ENCODE data around the gene KRTAP7-1. TPM values are rescaled to one million over a fixed set of nuclear protein-coding genes. Genes with fewer than 3 reads are reported as not detected.
A peak's percentile ranks its signal among the peaks of the same experiment; 100 is the strongest.

KRTAP7-1 gene
- not detected in 2 replicates for total RNA-seq (2014; rRNA removed; shearing (Covaris generic))

DNA sequence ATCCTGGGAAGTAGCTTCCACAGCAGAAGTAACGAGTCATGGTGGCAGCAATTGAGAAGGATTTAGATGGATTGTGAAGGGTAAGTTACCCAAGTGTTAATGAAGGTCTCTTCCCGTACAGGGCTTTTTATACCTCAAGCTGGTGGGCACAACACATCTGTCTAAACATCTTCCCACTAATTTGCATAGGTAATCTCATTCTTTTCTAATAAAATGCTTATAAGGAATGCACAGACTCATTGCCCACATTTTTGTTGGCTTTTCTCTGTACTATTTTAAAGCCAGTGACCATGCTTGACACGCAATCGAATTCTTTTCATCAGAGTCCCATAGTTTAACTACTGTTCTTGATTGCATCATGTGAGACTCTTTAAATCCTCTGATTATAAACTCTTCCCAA, at the start of gene KRTAP7-1:
Gene KRTAP7-1 (minus strand): TSS at position 101 of the 400 bp plus-strand sequence. CDS start 61 bp downstream, at position 40.
- DNase-seq (ENCODE audit: low spot score): no peak

GRCh38 chr21:30874526-30874925, 45.0 kb upstream of the KRTAP7-1 start:
- no peak for DNase-seq (ENCODE audit: low spot score)

DNA sequence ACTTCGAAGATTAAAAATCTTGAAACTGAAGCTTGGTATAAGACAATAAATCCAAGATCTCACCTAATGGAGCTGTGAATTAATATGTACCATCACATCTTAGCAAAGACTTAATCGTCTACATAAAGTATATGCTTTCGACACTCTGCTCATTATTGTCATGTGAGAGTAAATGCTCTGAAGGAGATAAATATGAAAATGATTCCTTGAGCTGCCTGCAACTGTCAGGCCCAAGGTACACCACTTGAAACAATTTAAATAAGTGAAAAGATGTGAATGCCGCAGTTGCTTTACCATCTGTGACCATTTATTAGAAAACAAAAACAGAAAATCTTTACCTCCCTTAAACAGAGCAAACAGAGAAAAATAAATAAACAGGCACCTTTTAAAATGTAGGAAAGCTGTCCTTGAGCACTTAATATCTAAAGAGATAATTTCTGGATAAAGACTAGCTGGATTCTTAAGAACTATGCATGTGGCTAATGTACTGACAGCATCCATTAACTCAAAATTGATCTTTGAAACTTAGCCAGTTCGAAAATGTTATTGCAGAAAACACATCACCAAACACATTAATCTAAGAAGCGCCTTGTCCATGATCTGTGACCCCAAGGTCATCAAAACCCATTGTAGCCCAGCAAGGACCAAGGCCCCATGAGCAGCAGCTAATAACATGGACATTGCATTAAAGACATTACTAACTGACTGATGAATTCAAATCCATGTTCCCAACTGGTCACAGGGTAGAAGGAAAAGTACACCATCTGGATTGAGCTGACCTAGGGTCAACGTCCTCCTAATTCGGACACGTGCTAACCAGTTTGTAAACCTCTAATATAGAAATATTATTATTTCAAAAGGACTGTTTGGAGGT, 18.3 kb upstream of the KRTAP7-1 start:
- DNase-seq (ENCODE audit: low spot score): no peak

DNA sequence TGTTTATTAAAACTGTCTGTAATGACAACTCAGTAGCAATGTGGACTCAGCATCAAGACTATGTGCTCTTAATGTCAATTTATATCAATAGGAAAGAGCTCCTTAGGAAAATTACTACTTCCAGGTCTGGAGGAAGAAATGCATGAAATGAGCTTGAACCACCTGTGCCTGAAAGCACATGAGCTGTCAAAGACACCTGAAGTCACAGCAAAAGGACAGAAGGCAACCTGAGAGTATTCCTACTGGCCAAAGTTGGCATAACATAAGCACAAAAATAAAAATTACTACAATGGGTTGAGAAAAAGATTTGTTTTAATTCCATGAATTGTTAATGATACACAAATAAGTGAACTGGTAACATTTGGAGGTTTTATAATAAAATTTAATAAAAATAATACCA, 13.4 kb upstream of the KRTAP7-1 start:
- no peak for DNase-seq (ENCODE audit: low spot score)

DNA sequence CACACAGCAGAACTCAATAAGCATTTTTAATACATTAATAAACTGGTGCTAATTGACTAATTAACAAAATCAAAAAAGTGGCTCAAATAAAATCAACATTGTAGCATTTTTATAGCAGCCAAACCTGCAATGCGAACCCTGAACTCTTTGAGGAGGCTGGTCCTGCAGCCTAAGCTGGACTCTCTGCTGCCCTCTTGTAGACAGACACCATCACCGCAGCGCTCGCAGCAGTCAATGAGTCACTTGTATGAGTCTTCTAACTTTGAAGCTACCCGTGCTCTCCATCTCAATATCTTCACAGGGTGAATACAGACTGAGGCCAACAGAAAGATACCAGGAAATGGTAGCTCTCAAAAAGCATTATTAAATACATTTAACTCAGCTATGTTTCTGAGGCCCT, 9.7 kb upstream of the KRTAP7-1 start:
- peak; percentile 45 for DNase-seq (ENCODE audit: low spot score)

- DNase-seq (ENCODE audit: low spot score): no peak
These were observed 9.0 kb upstream of the KRTAP7-1 start for GRCh38 chr21:30838536-30838935.

DNA sequence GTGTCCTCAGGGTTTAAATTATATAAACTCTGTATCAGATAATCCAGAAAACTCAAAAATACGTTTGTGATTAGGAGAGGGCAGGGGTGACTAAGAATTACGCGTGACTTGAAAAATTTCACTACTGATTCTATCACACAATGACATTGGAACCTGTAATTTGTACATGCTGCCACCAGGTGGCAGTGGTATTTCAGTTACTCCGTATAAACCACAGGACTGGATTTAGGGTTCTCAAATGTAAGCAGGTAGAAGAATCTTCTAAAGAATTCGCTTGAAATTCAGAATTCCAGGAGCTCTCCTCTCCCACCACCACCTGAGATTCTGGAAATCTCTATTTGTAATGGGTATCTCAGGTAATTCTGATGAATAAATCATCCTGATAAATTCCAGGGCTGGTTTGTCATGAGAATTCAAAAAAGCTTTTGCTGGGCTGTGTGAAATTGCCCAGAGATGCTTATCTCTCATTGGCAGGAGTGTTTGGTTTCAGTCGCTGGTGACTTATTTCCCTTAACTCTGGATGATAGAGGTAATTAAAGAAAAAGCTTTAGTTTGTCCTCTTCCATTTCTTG, 1.7 kb upstream of the KRTAP7-1 start:
- DNase-seq (ENCODE audit: low spot score): peak; percentile 22

DNA sequence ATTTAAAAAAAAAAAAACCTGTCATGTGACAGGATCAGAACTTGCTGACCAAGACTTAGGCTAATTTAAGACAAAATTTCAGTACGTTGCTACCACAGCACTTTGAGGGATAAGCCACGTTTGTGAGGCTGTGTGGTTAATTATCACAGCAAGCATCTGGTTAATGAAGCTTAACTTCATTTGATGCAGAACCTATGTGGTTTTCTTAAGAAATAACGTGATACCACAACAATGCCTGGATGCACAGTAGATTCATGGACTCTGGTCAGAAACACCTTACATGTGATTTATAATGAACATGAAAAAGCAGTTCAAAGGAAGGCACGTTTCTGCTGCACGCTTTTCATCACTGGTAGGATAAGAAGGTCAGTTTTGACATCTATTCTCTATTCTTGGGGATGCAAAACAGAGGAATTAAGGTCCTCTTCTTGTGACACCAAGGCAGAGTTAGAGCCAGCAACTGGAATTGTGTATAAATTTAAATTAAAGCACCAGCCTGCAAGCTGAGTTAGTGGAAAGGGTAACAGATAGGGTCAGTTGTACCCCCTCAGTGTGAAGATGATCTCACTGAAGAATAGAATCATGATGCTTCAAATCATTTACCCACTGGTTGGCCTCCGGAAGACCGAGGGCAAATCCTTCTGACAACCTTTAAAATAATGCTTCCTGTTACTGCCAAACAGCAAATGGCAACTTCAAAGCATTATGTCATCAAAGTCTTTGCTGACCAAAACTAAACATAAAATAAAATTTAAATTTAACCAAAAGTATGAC, 10.5 kb downstream of the KRTAP7-1 start:
- no peak for DNase-seq (ENCODE audit: low spot score)

DNA sequence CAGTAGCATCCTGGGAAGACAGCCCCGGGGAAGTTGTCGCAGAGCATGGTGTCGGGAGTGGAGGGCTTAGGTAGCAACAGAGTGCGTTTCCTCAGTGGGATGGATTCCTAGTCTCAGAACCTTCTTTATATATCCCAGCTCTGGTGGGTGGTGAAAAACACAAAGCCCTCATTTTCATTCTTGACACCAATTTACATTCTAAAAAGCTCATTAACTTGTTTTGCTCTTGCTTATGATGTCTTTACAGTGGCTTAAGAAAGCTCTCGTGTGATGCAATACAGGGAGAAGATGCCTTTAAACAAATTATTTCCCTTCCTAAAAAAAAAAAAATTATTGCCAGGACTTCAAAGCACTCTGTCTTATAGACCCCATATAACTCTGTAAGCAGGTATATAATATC, 16.4 kb downstream of the KRTAP7-1 start, which contains the start of gene KRTAP8-1:
Gene KRTAP8-1 (minus strand): TSS at position 101 of the 400 bp plus-strand sequence. CDS start 54 bp downstream, at position 47.
- DNase-seq (ENCODE audit: low spot score): no peak

- DNase-seq (ENCODE audit: low spot score): no peak
These were observed 29.0 kb downstream of the KRTAP7-1 start for GRCh38 chr21:30800605-30801004.

DNA sequence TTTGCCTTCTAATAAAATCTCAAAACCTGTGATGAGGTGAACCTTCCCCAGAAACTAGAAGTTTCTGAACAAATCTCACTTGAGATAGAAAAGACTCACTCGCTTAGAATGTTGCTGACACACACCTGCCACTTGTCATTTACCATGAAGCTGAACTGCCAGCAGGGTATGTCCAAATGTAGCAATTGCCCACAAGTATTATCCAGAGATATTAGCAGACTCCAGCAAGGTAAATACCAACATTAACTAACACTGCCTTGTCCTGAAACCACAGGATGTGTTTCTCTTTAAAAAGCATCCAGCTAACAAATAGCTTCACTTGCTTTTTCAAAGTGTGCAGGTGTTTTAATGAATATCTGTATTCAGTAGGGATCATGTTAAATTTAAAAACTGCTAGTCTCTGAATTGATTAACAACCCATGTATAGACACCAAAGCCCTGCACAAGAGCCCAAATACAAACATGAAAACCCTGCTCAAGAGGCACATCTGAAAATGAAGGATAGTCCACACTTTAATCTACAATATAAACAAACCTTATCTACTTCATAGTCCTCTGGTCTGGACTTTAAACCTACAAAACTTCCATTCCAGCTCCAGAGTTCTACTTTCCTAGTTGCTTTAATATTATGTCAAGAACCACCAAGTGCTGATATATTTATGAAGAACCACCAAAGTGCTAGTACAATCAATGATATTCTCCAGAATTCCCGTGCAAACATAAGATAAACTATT, 35.8 kb downstream of the KRTAP7-1 start:
- DNase-seq (ENCODE audit: low spot score): no peak

- no peak for DNase-seq (ENCODE audit: low spot score)
These were observed 50.3 kb downstream of the KRTAP7-1 start for GRCh38 chr21:30779249-30779648.

Other genes with a start within 250 kb of the KRTAP7-1 start
- not detected in 2 replicates for gene KRTAP22-2, start 239.4 kb downstream of the KRTAP7-1 start, total RNA-seq (2014; rRNA removed; shearing (Covaris generic))
- not detected in 2 replicates for gene KRTAP6-3, start 237.3 kb downstream of the KRTAP7-1 start, total RNA-seq (2014; rRNA removed; shearing (Covaris generic))
- gene KRTAP6-2, start 230.9 kb downstream of the KRTAP7-1 start, total RNA-seq (2014; rRNA removed; shearing (Covaris generic)): not detected in 2 replicates
- gene KRTAP22-1, start 228.7 kb downstream of the KRTAP7-1 start, total RNA-seq (2014; rRNA removed; shearing (Covaris generic)): not detected in 2 replicates
- gene KRTAP6-1, start 215.8 kb downstream of the KRTAP7-1 start, total RNA-seq (2014; rRNA removed; shearing (Covaris generic)): not detected in 2 replicates
- not detected in 2 replicates for gene KRTAP20-1, start 213.3 kb downstream of the KRTAP7-1 start, total RNA-seq (2014; rRNA removed; shearing (Covaris generic))
- not detected in 2 replicates for gene KRTAP20-4, start 209.1 kb downstream of the KRTAP7-1 start, total RNA-seq (2014; rRNA removed; shearing (Covaris generic))
- gene KRTAP20-2, start 194.6 kb downstream of the KRTAP7-1 start, total RNA-seq (2014; rRNA removed; shearing (Covaris generic)): not detected in 2 replicates
- not detected in 2 replicates for gene KRTAP20-3, start 186.9 kb downstream of the KRTAP7-1 start, total RNA-seq (2014; rRNA removed; shearing (Covaris generic))
- not detected in 2 replicates for gene KRTAP21-3, start 111.0 kb downstream of the KRTAP7-1 start, total RNA-seq (2014; rRNA removed; shearing (Covaris generic))
- not detected in 2 replicates for gene KRTAP21-2, start 82.5 kb downstream of the KRTAP7-1 start, total RNA-seq (2014; rRNA removed; shearing (Covaris generic))
- gene KRTAP21-1, start 74.3 kb downstream of the KRTAP7-1 start, total RNA-seq (2014; rRNA removed; shearing (Covaris generic)): not detected in 2 replicates
- gene KRTAP8-1, start 16.5 kb downstream of the KRTAP7-1 start, total RNA-seq (2014; rRNA removed; shearing (Covaris generic)): not detected in 2 replicates
- not detected in 2 replicates for gene KRTAP11-1, start 51.8 kb upstream of the KRTAP7-1 start, total RNA-seq (2014; rRNA removed; shearing (Covaris generic))
- not detected in 2 replicates for gene KRTAP19-8, start 208.7 kb upstream of the KRTAP7-1 start, total RNA-seq (2014; rRNA removed; shearing (Covaris generic))

Data from A172 (cell line).